Hematopoietic multipotent progenitor cell treated with erythropoietin and hydrocortisone succinate and interleukin-3 and kit ligand, for 8 days (in vitro differentiated cells): ENCODE measurements around the gene MCUB.

Experiments used
- DNase-seq: peaks from one replicate; pipeline ENCODE4 v3.0.0-alpha.2; 2015

MCUB gene

DNA sequence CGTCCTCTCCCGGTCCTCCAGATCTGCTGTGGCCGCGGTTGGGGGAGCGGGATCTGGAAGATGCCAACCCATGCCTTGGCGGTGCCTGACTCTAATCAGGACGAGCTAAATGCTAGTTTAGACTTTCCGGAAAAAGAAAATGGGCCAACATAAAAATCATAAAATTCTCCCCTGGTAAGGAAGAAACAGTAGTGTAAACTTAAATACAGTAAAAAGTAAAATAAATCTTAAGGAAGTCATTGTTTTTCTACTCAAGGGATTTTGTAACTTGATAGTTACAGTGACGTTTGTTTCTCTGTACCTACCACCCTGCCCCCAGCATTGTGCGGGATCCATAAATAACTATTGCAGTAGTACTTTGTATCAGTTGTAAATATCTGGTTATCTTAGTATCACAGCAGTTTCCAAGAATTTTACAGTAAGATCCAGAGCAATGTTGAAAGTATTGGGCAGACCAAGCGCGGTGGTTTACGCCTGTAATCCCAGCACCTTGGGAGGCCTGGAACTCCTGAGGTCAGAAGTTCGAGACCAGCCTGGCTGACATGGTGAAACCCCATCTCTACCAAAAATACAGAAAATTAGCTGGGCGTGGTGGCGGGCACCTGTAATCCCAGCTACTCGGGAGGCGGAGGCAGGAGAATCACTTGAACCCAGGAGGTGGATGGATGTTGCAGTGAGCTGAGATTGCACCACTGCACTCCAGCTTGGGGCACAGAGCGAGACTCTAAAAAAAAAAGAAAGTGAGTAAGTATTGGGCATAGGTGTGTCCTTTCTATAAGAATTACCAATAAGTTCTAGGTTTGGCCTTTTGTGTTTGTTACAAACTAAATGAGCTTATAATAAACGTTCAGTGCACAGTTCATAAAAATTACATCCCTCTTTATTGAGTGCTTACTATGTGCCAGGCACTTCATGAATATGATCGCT is 170.8 kb downstream of the MCUB start:
- no peak for DNase-seq

DNA sequence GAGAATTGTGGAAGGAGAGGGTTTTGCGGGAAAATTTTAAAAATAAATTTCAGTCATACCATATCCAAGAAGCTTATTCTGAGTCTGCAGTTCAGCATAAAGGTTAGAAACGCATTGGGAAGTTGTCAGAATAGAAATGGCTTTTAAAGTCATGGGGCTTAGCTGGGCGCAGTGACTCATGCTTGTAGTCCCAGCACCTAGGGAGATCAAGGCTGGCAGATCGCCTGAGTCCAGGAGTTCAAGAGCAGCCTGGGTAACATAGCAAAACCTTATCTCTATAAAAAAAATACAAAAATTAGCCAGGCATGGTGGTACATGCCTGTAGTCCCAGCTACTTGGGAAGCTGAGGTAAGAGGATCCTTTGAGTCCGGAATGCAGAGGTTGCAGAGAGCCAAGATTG is 173.7 kb downstream of the MCUB start:
- DNase-seq = peak; percentile 18

DNA sequence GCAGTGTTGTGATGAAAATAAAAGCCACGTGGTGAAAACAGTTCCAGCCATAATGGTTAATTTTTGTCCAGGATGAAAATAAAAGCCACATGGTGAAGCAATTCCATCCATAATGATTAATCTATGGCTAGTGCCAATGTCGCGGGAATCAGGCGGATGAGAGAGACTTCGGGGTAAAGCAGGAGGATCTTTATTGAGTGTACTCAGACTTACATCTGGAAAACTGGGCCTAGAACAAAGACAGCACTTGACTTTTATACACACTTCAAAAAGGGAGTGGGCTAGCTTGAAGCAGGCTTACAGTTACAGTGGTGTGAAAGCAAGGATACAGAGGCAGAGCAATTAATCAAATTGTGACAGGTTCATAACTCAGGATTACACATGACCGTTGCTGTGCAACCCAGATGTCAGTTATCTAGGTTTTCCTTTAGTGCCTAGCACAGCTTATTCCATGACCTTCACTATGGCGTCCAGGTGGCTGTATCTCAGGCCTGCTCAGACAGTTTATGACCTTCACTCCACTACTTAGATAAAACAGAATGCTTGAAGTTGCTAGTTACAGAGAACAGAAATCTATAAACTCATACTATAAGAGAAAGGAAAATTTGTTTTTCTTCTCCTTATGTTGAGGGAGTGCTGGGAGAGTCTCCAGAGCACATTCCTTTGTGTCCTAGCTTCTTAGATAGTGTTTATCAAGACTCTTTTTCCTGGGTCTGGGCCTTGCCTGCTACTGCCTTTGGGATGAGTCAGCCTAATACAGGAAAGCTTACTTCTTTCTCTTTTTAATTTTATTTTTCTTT is 175.7 kb downstream of the MCUB start:
- no peak for DNase-seq
